HG03066 (cell line): ENCODE results near the gene HDC.

Experiments
- ATAC-seq: cut with Tn5 transposase; IDR thresholded peaks from one replicate; pipeline ENCODE4 v1.9.1; 2021; ENCODE audit warnings: low read depth; ENCODE audit not compliant: unreplicated experiment

HDC gene

DNA sequence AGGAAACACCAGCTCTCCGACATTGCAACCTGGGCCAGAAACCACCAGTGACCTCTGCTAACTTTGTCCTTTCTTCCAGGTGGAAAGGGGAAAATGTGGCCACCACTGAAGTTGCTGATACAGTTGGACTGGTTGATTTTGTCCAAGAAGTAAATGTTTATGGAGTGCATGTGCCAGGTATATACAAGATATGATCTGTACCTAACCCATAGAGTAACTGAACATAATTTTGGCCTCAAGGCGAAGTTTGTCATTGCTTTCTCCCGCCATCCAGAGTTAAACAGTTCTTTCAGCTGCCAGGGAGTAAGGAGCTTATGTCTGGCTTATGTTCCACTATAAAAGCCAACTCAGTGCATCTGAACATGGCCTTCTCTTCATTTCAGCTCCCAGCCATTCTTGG lies 36.7 kb downstream of the HDC start:
- no peak for ATAC-seq

DNA sequence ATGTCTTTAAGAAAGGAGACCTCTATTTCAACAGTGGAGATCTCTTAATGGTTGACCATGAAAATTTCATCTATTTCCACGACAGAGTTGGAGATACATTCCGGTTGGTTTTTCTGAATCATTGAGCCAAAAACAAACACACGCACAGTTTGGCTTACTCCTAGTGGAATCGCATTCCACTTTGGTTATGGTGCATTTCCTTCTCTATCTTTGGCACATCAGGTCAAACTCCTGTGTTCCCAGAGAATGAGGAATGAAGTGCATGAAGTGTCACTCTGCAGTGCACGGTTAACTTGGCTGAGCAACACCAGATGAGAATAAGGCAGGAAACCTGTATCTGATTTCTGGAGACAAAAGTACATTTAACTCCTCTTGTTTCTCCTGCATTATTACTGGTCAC lies 38.5 kb downstream of the HDC start:
- no peak for ATAC-seq

- no peak for ATAC-seq
Measured at GRCh38 chr15:50225938-50226337, 39.6 kb downstream of the HDC start.

GRCh38 chr15:50225057-50225456 lies 40.5 kb downstream of the HDC start:
- ATAC-seq = no peak

DNA sequence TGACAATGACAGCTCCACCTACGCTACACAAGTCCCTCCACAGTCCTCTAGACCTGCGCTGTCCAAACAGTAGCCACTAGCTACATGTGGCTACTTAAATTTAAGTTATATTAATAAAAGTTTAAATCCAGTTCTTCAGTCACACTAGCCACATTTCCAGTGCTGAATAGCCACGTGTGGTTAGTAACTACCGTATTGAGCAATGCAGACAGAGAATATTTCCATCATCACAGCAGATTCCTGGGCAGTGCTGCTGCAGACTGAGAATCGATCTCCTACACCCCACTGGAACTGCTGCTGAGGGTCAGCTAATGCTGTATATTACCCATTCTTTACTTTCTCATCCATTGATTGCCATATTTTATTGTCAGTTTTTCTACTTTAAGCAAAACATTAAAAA lies 40.9 kb downstream of the HDC start:
- ATAC-seq = no peak

DNA sequence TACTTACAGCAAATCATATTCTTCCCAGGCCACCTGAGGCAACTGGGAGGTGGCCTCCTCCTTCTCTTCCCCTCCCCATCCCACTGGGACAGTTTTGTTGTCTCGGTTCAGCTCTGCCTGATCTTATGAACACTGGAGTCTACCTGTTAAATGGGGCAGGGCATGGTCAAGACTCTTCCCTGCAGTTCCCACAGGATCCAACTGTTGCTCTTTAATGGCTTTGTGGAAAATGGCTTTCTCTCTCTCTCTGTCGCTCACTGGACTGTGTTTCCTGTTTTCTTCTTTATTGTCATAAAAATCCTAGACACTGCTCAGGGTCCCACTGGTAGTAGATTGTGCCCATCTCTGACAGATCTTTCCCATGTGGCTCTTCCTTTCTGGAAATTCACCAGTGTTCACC lies 43.3 kb downstream of the HDC start:
- ATAC-seq = no peak

GRCh38 chr15:50219820-50220219 lies 45.7 kb downstream of the HDC start:
- ATAC-seq = no peak

GRCh38 chr15:50218691-50219090 lies 46.8 kb downstream of the HDC start:
- ATAC-seq = no peak

- no peak for ATAC-seq
Measured at GRCh38 chr15:50218291-50218690, 47.2 kb downstream of the HDC start.

GRCh38 chr15:50210462-50211157 lies 54.9 kb downstream of the HDC start:
- no peak for ATAC-seq

- ATAC-seq = no peak
Measured at GRCh38 chr15:50209809-50210208, 55.7 kb downstream of the HDC start.

- ATAC-seq = no peak
Measured at GRCh38 chr15:50206020-50206419, 59.5 kb downstream of the HDC start.

- ATAC-seq = no peak
Measured at GRCh38 chr15:50202003-50202402, 63.5 kb downstream of the HDC start.

DNA sequence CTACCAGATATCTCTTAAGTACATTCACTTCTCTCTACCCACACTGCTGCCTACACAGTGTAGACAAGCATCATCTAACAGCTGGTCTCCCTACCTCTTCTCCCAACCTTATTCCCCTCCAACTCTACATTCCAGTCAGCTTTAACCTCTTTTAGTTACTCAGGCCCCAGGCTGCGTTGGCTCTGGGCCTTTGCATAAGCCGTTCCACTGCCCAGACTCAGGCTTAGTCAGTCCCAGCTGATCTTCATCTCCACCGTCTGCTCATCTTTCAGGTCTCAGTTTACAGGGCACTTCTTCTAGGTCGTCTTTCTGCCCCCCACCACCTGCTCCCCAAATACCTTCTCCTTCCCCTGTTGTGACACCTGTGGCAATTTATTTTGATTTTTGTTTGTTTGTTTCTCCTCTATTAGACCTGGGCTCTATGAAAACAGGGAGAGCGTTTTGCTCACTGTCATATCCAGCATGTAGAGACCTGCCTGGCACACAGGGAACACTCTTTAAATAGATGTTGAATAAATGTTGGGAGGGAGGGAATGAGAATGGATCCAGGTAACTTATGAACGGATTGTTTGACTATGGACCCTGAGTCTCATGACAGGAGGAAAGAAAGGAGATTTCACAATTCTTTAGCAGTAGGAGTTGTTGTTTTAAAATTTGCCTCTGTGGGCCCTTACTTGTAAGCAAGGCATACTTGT lies 72.5 kb downstream of the HDC start:
- no peak for ATAC-seq

- no peak for ATAC-seq
Measured at GRCh38 chr15:50192164-50192563, 73.4 kb downstream of the HDC start.
